Measurements from ENCODE around the gene RIMBP2.

DNA sequence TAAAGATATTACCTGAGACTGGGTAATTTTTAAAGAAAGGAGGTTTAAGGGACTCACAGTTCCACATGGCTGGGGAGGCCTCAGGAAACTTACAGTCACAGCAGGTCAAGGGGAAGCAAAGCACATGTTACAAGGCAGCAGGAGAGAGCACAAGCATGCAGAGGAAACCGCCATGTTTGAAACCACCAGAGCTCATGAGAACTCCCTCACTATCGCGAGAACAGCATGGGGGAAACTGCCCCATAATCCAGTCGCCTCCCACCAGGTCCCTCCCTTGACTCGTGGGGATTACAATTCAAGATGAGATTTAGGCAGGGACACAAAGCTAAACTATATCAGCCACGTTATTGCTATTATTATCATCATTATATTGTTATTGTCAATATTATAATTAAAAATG is 138.7 kb downstream of the RIMBP2 start:
- TF ChIP-seq, protein P1, sequence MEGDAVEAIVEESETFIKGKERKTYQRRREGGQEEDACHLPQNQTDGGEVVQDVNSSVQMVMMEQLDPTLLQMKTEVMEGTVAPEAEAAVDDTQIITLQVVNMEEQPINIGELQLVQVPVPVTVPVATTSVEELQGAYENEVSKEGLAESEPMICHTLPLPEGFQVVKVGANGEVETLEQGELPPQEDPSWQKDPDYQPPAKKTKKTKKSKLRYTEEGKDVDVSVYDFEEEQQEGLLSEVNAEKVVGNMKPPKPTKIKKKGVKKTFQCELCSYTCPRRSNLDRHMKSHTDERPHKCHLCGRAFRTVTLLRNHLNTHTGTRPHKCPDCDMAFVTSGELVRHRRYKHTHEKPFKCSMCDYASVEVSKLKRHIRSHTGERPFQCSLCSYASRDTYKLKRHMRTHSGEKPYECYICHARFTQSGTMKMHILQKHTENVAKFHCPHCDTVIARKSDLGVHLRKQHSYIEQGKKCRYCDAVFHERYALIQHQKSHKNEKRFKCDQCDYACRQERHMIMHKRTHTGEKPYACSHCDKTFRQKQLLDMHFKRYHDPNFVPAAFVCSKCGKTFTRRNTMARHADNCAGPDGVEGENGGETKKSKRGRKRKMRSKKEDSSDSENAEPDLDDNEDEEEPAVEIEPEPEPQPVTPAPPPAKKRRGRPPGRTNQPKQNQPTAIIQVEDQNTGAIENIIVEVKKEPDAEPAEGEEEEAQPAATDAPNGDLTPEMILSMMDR (IDR thresholded peaks at IDR 0.05): no peak
- TF ChIP-seq POLR2AphosphoS5 (IDR thresholded peaks at IDR 0.05): no peak
